Suppressor macrophage treated with lipopolysaccharide for 1 hour (primary cell): ENCODE results near the gene VPS11.

Experiments used
- DNase-seq, 3 donors: peaks; one replicate each; pipeline ENCODE4 v3.0.0-alpha.2; 2020 to 2022

VPS11 gene

DNA sequence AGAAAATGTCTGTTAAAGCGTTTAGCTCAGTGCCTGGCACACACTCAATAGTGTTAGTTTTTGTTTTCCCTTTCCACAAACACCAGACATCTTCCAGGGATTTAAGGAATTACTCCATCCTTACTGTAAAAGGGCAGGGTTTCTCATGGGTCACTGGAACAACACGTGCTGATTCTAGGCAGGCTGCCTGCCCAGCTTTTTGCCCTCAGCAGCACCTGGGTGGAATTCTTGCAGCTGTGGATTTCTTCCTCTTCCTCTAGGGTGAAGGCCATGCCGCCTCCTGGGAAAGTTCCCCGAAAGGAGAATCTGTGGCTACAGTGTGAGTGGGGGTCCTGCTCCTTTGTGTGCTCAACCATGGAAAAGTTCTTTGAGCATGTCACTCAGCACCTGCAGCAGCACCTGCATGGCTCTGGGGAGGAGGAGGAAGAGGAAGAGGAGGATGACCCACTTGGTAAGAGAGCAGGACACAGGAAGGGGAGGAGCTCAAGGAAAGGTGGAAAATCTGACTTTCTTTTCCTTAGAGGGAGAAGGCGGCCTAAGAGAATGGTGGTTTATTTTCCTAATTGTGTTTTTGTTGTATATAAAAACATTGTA lies 59.2 kb downstream of the VPS11 start:
- no peak for DNase-seq

DNA sequence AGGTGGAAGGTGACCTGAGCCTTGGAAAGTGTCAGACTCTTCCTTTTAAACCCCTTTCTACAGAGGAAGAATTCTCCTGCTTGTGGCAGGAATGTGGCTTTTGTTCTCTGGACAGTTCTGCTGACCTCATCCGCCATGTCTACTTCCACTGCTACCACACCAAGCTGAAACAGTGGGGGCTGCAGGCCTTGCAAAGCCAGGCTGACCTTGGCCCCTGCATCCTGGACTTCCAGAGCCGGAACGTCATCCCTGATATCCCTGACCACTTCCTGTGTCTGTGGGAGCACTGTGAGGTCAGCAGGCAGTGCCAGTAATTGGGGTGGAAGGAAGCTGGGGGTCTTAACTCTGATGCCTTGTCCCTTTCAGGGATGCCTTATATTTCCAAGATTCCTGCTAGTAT lies 63.0 kb downstream of the VPS11 start:
- DNase-seq: no peak
